Keratinocyte (primary cell): ENCODE data around the gene GLG1. TPM values are rescaled to one million over a fixed set of nuclear protein-coding genes. Genes with fewer than 3 reads are reported as not detected.
A peak's percentile ranks its signal among the peaks of the same experiment; 100 is the strongest.

ENCODE experiments used
- DNase-seq: peaks from one replicate; pipeline ENCODE4 v3.0.0-alpha.2; 2011; ENCODE audit warnings: low read depth, missing footprints, low spot score
- FAIRE-seq: peaks from 2 replicates; lab custom pipeline; 2011; peaks lifted over from hg19 to GRCh38; lab: Jason Lieb, UNC
- H2AFZ ChIP-seq: 2 replicates; pipeline ENCODE4 v1.6.0; 2012; ENCODE audit warnings: low read length, control low read depth, inconsistent platforms; ENCODE audit not compliant: control insufficient read depth
- H3K27ac ChIP-seq: 2 replicates; pipeline ENCODE4 v1.5.1; 2011; ENCODE audit warnings: low read length; ENCODE audit not compliant: control insufficient read depth, insufficient read depth
- H3K27me3 ChIP-seq: 3 replicates; pipeline ENCODE4 v1.6.0; 2011; ENCODE audit warnings: low read length; ENCODE audit not compliant: control insufficient read depth, insufficient read depth; ENCODE audit errors: extremely low read depth
- H3K36me3 ChIP-seq, 2 experiments: 2 replicates in 1 of 2; 3 replicates in 1 of 2; pipeline ENCODE4 v1.5.1; 2011; ENCODE audit warnings: low read length in 2 of 2, mild to moderate bottlenecking in 1 of 2; ENCODE audit not compliant: control insufficient read depth in 2 of 2, insufficient read depth in 2 of 2; ENCODE audit errors: extremely low read depth in 1 of 2
- H3K4me1 ChIP-seq: 3 replicates; pipeline ENCODE4 v1.5.1; 2011; ENCODE audit warnings: low read length; ENCODE audit not compliant: control insufficient read depth, insufficient read depth; ENCODE audit errors: extremely low read depth
- H3K4me2 ChIP-seq: 3 replicates; pipeline ENCODE4 v1.6.0; 2011; ENCODE audit warnings: low read depth, low read length; ENCODE audit not compliant: control insufficient read depth, insufficient read depth; ENCODE audit errors: extremely low read depth
- H3K4me3 ChIP-seq, 3 experiments: fragments of 200-600 bp in 1 of 3; sonication (generic) in 1 of 3; 2 replicates in 2 of 3; 3 replicates in 1 of 3; pipeline ENCODE4 v1.5.1; 2011 to 2016; ENCODE audit warnings: low read length in 3 of 3, mild to moderate bottlenecking in 3 of 3, control low read depth in 2 of 3, inconsistent platforms in 1 of 3, low read depth in 1 of 3, mixed read lengths in 1 of 3, mixed run types in 1 of 3, moderate library complexity in 1 of 3; ENCODE audit not compliant: control insufficient read depth in 2 of 3, insufficient read depth in 2 of 3; ENCODE audit errors: extremely low read depth in 1 of 3
- H3K79me2 ChIP-seq: 2 replicates; pipeline ENCODE4 v1.6.0; 2012; ENCODE audit warnings: low read length; ENCODE audit not compliant: control insufficient read depth, insufficient read depth
- H3K9ac ChIP-seq: 3 replicates; pipeline ENCODE4 v1.6.0; 2011; ENCODE audit warnings: low read length; ENCODE audit not compliant: control insufficient read depth, insufficient read depth; ENCODE audit errors: extremely low read depth
- H3K9me1 ChIP-seq: 3 replicates; pipeline ENCODE4 v1.6.0; 2011; ENCODE audit warnings: low read length; ENCODE audit not compliant: control insufficient read depth, insufficient read depth; ENCODE audit errors: extremely low read depth
- H3K9me3 ChIP-seq: 2 replicates; pipeline ENCODE4 v1.5.1; 2012; ENCODE audit warnings: low read depth, low read length; ENCODE audit not compliant: control insufficient read depth
- H4K20me1 ChIP-seq: 3 replicates; pipeline ENCODE4 v1.6.0; 2011; ENCODE audit warnings: low read length; ENCODE audit not compliant: control insufficient read depth, insufficient read depth; ENCODE audit errors: extremely low read depth
- CTCF ChIP-seq, 3 experiments: IDR thresholded peaks in 1 of 3; conservative IDR thresholded peaks in 1 of 3; optimal IDR thresholded peaks in 1 of 3; 2 replicates in 2 of 3; 3 replicates in 1 of 3; pipeline versions ENCODE3 to v1.5.1; 2011; ENCODE audit warnings: low read length in 3 of 3, mild to moderate bottlenecking in 3 of 3, moderate library complexity in 2 of 3, control low read depth in 1 of 3, inconsistent platforms in 1 of 3; ENCODE audit not compliant: insufficient read depth in 2 of 3; ENCODE audit errors: extremely low read depth in 1 of 3
- EZH2 ChIP-seq: IDR thresholded peaks from one replicate; pipeline ENCODE4 v1.6.1; 2012; ENCODE audit warnings: inconsistent platforms, mild to moderate bottlenecking, low read length, moderate library complexity
- dilution Hi-C: fragments of 300-500 bp; cut with MboI; formaldehyde crosslinking; loops from one replicate; pipeline ENCODE4 v1.7.0; 2020; ENCODE audit warnings: low sequenced_read_pairs; ENCODE audit not compliant: extremely low pct_ligation_motif_present
- polyA plus RNA-seq, 5 experiments: library from polyadenylated mRNA; depleted of rRNA in 3 of 5; stranded (reverse) in 3 of 5; stranded (forward) in 1 of 5; unstranded in 1 of 5; fragments of >200 nt; gene quantifications; 1 replicate in 1 of 5; 2 replicates in 3 of 5; 3 replicates in 1 of 5; pipeline versions ENCODE4 v1.2.1 to v1.2.3, GENCODE V29; 2011 to 2012; ENCODE audit warnings: missing spikeins in 2 of 5, low read depth in 1 of 5, low replicate concordance in 1 of 5

GLG1 gene
- polyA plus RNA-seq, 1 donor (not counting 4 experiments of a cell fraction or from before 2014, with no cell fraction given): 63.6 TPM

GRCh38 chr16:74468807-74469525 is 137.9 kb downstream of the GLG1 start:
- Histone ChIP-seq H3K9ac (no peak overlapping the region), H3K36me3 (peaks cover 21 to 37% of the 10 kb centered on the region in 2 experiments), H2AFZ (no peak overlapping the region), H4K20me1 (no peaks in the 10 kb centered on the region), H3K79me2 (no peaks in the 10 kb centered on the region), H3K27me3 (no peaks in the 10 kb centered on the region), H3K27ac (no peak overlapping the region), H3K4me3 (no peak overlapping the region), H3K4me2 (peak overlapping the region; percentile 12), H3K4me1 (peaks cover 9% of the 10 kb centered on the region), H3K9me1 (no peaks in the 10 kb centered on the region), H3K9me3 (no peaks in the 10 kb centered on the region)
- dilution Hi-C loops: no loop called here
- FAIRE-seq (peak; percentile 5), DNase-seq (no peak)
- TF ChIP-seq EZH2: no peak
- peak in 2 of 3 experiments; percentile 17 to 29 for TF ChIP-seq CTCF (optimal IDR thresholded peaks at IDR 0.05 in 1 of 3, IDR thresholded peaks at IDR 0.05 in 1 of 3, conservative IDR thresholded peaks at IDR 0.05 in 1 of 3; ENCODE audit: extremely low read depth in 1 of 3, insufficient read depth in 2 of 3, low read length in 3 of 3)

- Histone ChIP-seq H3K4me2 (no peak overlapping the region), H4K20me1 (no peaks in the 10 kb centered on the region), H3K9ac (no peak overlapping the region), H3K4me3 (no peak overlapping the region), H3K4me1 (peaks cover 25% of the 10 kb centered on the region), H3K27ac (no peak overlapping the region), H3K79me2 (no peaks in the 10 kb centered on the region), H2AFZ (no peak overlapping the region), H3K27me3 (no peaks in the 10 kb centered on the region), H3K9me3 (no peaks in the 10 kb centered on the region), H3K9me1 (no peaks in the 10 kb centered on the region), H3K36me3 (peaks cover 23 to 39% of the 10 kb centered on the region in 2 experiments)
- DNase-seq (no peak), FAIRE-seq (no peak)
- TF ChIP-seq EZH2: no peak
- no peak for TF ChIP-seq CTCF (optimal IDR thresholded peaks at IDR 0.05 in 1 of 3, IDR thresholded peaks at IDR 0.05 in 1 of 3, conservative IDR thresholded peaks at IDR 0.05 in 1 of 3; ENCODE audit: extremely low read depth in 1 of 3, insufficient read depth in 2 of 3, low read length in 3 of 3)
- dilution Hi-C loops: no loop called here
These were observed 140.0 kb downstream of the GLG1 start for GRCh38 chr16:74466872-74467271.
